IPS-15b (cell line): ENCODE results near the gene PTH1R.

ENCODE experiments used
- H3K27me3 ChIP-seq: one replicate; pipeline ENCODE4 v1.6.1; 2013; ENCODE audit warnings: low read length; ENCODE audit not compliant: control insufficient read depth, insufficient read depth
- H3K36me3 ChIP-seq: one replicate; pipeline ENCODE4 v1.6.1; 2013; ENCODE audit warnings: low read length; ENCODE audit not compliant: control insufficient read depth, insufficient read depth
- H3K4me1 ChIP-seq: one replicate; pipeline ENCODE4 v1.6.1; 2013; ENCODE audit warnings: mild to moderate bottlenecking, low read length; ENCODE audit not compliant: control insufficient read depth, insufficient read depth
- H3K4me3 ChIP-seq: one replicate; pipeline ENCODE4 v1.5.1; 2013; ENCODE audit warnings: low read depth, low read length
- H3K9ac ChIP-seq: one replicate; pipeline ENCODE4 v1.6.1; 2013; ENCODE audit warnings: low read depth, mild to moderate bottlenecking, low read length
- H3K9me3 ChIP-seq: one replicate; pipeline ENCODE4 v1.6.1; 2013; ENCODE audit warnings: mild to moderate bottlenecking, low read length; ENCODE audit not compliant: control insufficient read depth, insufficient read depth

The PTH1R gene

DNA sequence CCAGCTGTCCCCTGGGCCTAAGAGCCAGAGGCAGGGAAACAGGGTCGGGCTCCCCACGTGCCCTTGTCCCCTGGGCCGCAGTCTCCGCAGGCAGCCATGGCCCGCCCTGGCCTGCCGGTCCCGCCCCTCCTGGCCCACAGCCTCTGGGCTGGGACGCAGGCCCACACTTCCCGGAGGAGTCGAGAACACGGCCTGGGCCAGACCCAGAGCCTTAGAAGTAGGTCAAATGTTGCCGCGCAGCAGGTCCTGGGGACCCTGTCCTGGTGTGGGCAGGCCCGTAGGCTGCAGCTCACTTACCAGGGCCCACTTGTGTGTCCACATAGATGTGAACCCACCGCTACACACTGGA, 10.0 kb upstream of the PTH1R start:
- no peaks in the 10 kb centered on the region for H3K4me1 ChIP-seq
- no peaks in the 10 kb centered on the region for H3K9me3 ChIP-seq
- H3K4me3 ChIP-seq = no peak overlapping the region
- H3K27me3 ChIP-seq = peaks cover 2% of the 10 kb centered on the region
- no peak overlapping the region for H3K9ac ChIP-seq
- no peaks in the 10 kb centered on the region for H3K36me3 ChIP-seq

- Histone ChIP-seq H3K4me1 (no peaks in the 10 kb centered on the region), H3K27me3 (peaks cover 2% of the 10 kb centered on the region), H3K4me3 (no peak overlapping the region), H3K9me3 (no peaks in the 10 kb centered on the region), H3K9ac (no peak overlapping the region), H3K36me3 (no peaks in the 10 kb centered on the region)
Observed at GRCh38 chr3:46868287-46868686, 9.2 kb upstream of the PTH1R start.

DNA sequence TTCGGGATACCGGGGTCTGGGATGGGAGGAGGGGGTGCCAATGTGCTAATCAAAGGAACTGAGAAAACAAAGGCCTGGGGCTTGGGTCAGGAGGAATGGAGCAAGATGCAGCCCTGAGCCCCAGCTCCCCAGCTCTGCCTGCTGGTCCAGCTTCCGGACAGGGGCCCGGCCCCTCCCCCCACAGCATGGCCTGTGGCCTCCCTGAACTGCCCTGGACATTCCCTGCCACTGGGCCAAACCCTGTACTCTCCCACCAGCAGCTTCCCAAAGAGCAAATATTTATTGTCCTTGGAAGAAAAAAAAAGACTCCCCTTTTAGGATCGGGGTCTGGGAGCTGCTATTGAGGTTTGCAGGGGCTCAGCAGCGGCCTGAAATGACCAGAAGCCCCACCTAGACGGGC, 8.6 kb upstream of the PTH1R start:
- Histone ChIP-seq H3K9ac (no peak overlapping the region), H3K9me3 (no peaks in the 10 kb centered on the region), H3K27me3 (peaks cover 2% of the 10 kb centered on the region), H3K4me3 (no peak overlapping the region), H3K4me1 (peaks cover 1% of the 10 kb centered on the region), H3K36me3 (no peaks in the 10 kb centered on the region)

DNA sequence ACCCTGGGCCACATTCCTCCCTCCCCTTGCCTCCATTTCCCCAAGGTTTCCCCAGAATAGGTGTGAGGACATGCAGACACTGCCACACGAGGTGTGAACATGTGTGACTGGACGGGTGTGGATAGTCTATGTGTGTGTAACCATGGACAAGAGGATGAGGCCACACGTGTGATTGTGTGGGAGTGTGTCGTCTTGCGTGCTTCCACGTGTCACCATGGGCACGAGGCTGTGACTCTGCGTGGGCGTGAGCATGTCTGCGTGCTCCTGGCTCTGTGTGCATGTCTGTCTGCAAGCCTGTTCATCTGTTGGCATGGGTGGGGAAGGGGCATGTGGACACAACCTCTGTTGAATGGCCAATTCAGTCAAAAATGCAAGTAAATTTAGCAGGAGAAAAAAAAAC, 8.1 kb upstream of the PTH1R start:
- peaks cover 2% of the 10 kb centered on the region for H3K27me3 ChIP-seq
- H3K4me3 ChIP-seq = no peak overlapping the region
- no peaks in the 10 kb centered on the region for H3K36me3 ChIP-seq
- peaks cover 2% of the 10 kb centered on the region for H3K4me1 ChIP-seq
- no peak overlapping the region for H3K9ac ChIP-seq
- no peaks in the 10 kb centered on the region for H3K9me3 ChIP-seq

- Histone ChIP-seq H3K9me3 (no peaks in the 10 kb centered on the region), H3K36me3 (no peaks in the 10 kb centered on the region), H3K4me1 (peaks cover 2% of the 10 kb centered on the region), H3K27me3 (peaks cover 7% of the 10 kb centered on the region), H3K9ac (no peak overlapping the region), H3K4me3 (no peak overlapping the region)
Observed at GRCh38 chr3:46870651-46871050, 6.9 kb upstream of the PTH1R start.

DNA sequence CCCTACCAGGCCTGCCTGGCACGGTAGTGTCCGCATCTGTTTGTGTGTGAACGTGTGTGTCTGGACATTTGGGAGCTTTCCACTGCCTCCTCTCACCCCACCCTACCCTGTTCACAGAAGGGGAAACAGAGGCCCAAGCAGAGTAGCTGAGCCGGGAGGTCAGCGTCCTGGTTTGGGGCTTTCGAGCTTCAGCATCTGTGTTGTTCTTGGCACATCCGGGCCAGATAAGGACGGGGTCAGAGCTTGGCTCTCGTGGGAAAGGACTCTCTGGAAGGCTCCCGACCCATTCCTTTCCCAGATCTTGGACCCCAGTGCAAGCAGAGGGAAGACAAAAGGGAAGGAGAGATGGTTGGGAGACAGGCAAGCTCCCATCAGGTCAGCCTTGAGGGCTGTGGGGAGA, 6.3 kb upstream of the PTH1R start:
- H3K4me1 ChIP-seq = peaks cover 2% of the 10 kb centered on the region
- H3K9me3 ChIP-seq = no peaks in the 10 kb centered on the region
- H3K4me3 ChIP-seq = no peak overlapping the region
- peaks cover 11% of the 10 kb centered on the region for H3K27me3 ChIP-seq
- H3K9ac ChIP-seq = no peak overlapping the region
- no peaks in the 10 kb centered on the region for H3K36me3 ChIP-seq

GRCh38 chr3:46873521-46873920, 4.0 kb upstream of the PTH1R start:
- Histone ChIP-seq H3K4me1 (peaks cover 4% of the 10 kb centered on the region), H3K27me3 (peaks cover 26% of the 10 kb centered on the region), H3K9me3 (no peaks in the 10 kb centered on the region), H3K9ac (no peak overlapping the region), H3K36me3 (no peaks in the 10 kb centered on the region), H3K4me3 (no peak overlapping the region)

GRCh38 chr3:46874430-46874829, 3.1 kb upstream of the PTH1R start:
- Histone ChIP-seq H3K4me1 (peaks cover 9% of the 10 kb centered on the region), H3K4me3 (no peak overlapping the region)

GRCh38 chr3:46875560-46875959, 2.0 kb upstream of the PTH1R start:
- Histone ChIP-seq H3K9me3 (no peaks in the 10 kb centered on the region), H3K27me3 (peaks cover 46% of the 10 kb centered on the region), H3K4me1 (peaks cover 9% of the 10 kb centered on the region), H3K9ac (no peak overlapping the region), H3K4me3 (no peak overlapping the region), H3K36me3 (no peaks in the 10 kb centered on the region)

More at GRCh38 chr3:46874430-46874829, 3.1 kb upstream of the PTH1R start:
- H3K9ac ChIP-seq = no peak overlapping the region
- no peaks in the 10 kb centered on the region for H3K36me3 ChIP-seq
- H3K27me3 ChIP-seq = peaks cover 35% of the 10 kb centered on the region
- no peaks in the 10 kb centered on the region for H3K9me3 ChIP-seq

- Histone ChIP-seq H3K9ac (no peak overlapping the region), H3K9me3 (no peaks in the 10 kb centered on the region), H3K4me1 (peaks cover 9% of the 10 kb centered on the region), H3K27me3 (peaks cover 54% of the 10 kb centered on the region), H3K4me3 (no peak overlapping the region), H3K36me3 (no peaks in the 10 kb centered on the region)
Observed at GRCh38 chr3:46876313-46877300, 914 bp upstream of the PTH1R start.

DNA sequence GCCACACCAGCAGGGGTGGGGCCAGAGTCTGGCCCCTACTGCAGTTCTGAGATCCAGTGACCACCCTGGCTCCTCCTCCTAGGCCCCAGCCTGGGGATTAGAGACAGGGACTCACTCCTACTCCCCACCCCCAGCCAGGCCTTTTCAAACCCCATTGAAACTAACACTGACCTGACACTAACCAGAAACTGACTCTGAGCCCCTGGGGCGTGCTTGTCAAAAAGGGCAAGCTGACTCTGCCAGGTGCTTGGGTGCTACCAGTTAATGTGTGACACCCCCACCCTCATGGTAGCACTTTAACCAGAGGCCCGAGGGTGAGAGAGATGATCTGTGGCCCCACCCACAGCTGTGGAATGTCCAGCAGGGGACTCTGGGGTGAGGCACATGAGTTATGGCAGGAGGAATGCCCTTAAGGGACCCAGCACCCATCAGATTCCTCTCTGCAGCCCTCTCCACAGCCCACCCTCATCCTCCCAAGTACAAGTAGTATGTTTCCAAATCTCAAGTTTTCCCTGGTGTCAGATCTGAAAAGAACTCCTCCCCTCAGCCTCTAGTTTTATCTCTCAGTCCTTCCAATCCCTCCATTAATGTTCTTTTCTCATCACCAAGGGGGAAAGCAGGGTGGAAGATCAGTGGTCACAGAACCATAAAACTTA, 1.4 kb downstream of the PTH1R start:
- Histone ChIP-seq H3K36me3 (no peaks in the 10 kb centered on the region), H3K4me3 (no peak overlapping the region), H3K9me3 (no peaks in the 10 kb centered on the region), H3K9ac (no peak overlapping the region), H3K4me1 (peaks cover 8% of the 10 kb centered on the region), H3K27me3 (peaks cover 58% of the 10 kb centered on the region)
